ENCODE measurements around the gene SMPD4.
"Not testable (repeated sequence)": the region's sequence is repeated elsewhere in the genome, so short reads cannot be mapped to it uniquely, and the experiment has no call there.

Gene SMPD4

DNA sequence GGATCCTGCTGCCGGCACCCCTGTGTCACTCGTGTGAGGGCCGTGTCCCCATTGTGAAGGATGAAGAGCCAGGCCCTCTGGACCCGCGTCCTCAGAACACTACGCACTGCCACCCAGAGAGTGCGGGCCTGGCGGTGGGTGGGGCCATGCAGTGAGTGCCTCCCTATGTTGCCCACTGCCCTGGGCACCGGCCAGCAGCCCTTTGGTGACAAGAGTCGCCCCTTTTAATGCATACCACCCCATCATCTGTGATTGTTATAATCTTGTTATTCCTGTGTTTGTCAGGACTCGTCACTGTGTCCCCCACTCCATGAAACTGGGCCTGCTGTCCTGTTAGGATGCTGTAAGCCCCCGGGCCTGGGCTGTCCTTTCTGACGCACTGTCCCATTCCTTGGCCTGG lies 43.1 kb downstream of the SMPD4 start:
- not testable (repeated sequence) for DNase-seq

GRCh38 chr2:130137118-130137517 lies 44.3 kb downstream of the SMPD4 start:
- not testable (repeated sequence) for DNase-seq

DNA sequence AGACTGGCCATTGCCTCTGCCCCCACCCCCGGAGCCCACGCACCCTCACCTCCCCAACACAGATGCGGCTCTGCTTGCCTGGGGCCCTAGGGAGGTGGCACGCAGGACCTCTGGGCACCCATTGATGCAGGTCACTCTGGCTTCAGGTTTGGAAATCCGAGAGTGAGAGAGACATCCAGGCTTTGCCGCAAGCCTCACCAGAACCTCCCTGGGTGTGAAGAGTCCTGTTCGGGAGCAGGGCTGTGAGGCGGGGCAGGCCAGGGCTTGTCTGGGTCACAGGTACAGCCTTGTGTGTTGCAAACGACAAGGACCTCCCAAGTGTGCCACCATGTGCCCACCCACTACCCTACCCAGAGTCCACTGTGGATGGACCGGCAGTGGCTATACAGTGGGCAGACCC lies 44.9 kb downstream of the SMPD4 start:
- not testable (repeated sequence) for DNase-seq

DNA sequence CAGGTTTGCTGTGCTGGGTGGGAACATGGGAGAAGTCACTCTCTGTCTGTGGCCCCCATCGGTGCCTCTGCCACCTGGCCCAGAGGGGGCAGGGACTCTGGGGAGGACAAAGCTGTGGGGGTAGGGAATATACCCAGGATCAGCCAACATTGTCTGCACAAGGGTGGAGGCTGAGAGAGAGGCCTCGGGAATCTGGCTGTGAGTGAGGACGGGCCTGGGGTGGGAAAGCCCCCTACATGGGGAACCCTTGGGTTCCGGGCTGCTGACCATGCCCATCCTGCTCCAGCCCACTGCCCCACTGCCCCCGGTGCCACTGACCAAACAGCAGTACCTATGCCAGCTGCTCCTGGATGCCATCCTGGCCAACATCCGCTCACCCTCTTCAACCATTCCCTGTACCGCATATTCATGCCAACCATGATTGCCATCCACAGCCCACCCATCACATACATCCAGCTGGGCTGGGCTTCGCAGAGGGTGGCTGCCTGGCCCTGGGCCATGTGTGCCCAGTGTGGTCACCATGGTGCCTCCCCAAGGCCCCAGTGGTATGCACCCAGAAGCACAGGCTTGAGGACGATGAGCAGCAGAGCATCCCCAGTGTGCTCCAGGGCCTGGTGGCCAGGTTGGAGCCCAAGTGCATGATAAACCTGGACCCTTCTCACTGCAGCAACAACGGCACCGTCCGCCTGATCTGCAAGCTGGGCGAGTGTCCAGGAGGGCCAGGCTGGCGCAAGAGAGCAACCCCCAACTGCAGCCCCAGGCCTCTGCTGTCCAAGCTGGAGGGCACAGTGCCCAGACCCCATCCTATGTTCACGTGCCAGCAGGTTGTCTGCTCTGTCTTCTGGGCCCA lies 45.5 kb downstream of the SMPD4 start:
- no peak for DNase-seq

DNA sequence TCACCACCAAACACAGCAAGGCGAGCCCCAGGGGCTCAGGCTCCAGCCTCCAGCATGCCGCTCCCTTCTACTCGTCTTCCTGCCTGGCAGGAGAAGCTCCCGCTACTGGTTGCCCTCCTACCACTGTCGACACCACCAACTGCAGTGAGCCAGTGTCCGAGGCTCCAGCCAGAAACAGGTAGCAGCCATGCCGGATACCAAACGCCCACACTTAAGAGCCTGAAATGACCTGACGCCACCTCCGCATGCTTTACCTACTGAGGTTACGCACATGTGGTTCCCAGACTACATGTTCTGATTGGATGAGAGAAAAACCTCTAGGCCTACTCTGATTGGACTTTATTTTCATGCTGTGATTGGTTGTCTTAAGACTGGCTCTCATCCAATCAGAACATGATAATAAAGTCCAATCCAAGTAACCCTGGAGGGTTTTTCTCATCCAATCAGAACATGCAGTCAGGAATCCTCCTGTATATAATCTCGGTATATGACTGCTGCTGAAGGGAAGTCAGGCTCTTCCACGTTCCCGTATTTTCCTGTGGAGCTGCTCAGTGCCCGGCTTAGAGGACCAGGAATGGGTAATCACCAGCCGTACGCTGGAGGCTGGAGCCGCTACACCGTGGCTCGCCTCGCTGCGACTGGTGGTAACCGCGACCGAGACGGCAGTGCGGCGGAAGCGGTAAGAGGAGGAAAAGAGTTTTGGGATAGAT lies 52.1 kb downstream of the SMPD4 start, which contains the start of gene POTEF:
TSS of gene POTEF (minus strand) at position 103 of the 710 bp plus-strand sequence. CDS start 8,707 bp downstream, outside the sequence.
- not testable (repeated sequence) for DNase-seq

GRCh38 chr2:130128464-130128863 lies 52.9 kb downstream of the SMPD4 start:
- not testable (repeated sequence) for DNase-seq

GRCh38 chr2:130127726-130128125 lies 53.7 kb downstream of the SMPD4 start:
- DNase-seq = not testable (repeated sequence)

GRCh38 chr2:130120924-130121323 lies 60.5 kb downstream of the SMPD4 start:
- not testable (repeated sequence) for DNase-seq

GRCh38 chr2:130102597-130103363 lies 78.6 kb downstream of the SMPD4 start:
- not testable (repeated sequence) for DNase-seq

Data from stimulated activated naive CD4-positive, alpha-beta T cell treated with Interleukin-2 at 50 U/mL for 16 hours (primary cell).